Peyer's patch (tissue), 4 donors: ENCODE measurements around the gene NAV2. TPM values are rescaled to one million over a fixed set of nuclear protein-coding genes. Genes with fewer than 3 reads are reported as not detected.

ENCODE experiments used
- DNase-seq, 3 donors: peaks; one replicate each; pipeline ENCODE4 v3.0.0-alpha.2; 2017 to 2019
- H3K27ac ChIP-seq, 4 donors: fragments of 200-600 bp; sonication (generic); one replicate each; pipeline ENCODE4 v1.5.1; 2016 to 2019
- H3K27me3 ChIP-seq, 2 donors: fragments of 200-600 bp; sonication (generic); one replicate each; pipeline ENCODE4 v1.5.1; 2019
- H3K36me3 ChIP-seq, 3 donors: fragments of 200-600 bp; sonication (generic); one replicate each; pipeline ENCODE4 v1.5.1; 2016 to 2019
- H3K4me1 ChIP-seq, 4 donors: fragments of 200-600 bp; sonication (generic); one replicate each; pipeline ENCODE4 v1.5.1; 2016 to 2019
- H3K4me3 ChIP-seq, 4 donors: fragments of 200-600 bp; sonication (generic); 1 replicate in 3 of 4; 2 replicates in 1 of 4; pipeline ENCODE4 v1.5.1; 2016 to 2019; ENCODE audit warnings: mild to moderate bottlenecking in 1 of 4
- H3K9me3 ChIP-seq, 4 donors: fragments of 200-600 bp; sonication (generic); one replicate each; pipeline ENCODE4 v1.5.1; 2016 to 2019; ENCODE audit warnings: mild to moderate bottlenecking in 1 of 4
- POLR2A ChIP-seq, 2 donors: fragments of 450-650 bp; IDR thresholded peaks; one replicate each; pipeline ENCODE4 v1.5.1; 2017; ENCODE audit warnings: antibody characterized with exemption in 2 of 2, mild to moderate bottlenecking in 2 of 2, moderate library complexity in 2 of 2
- total RNA-seq, 4 donors: library from RNA; depleted of rRNA; stranded (reverse); fragments of >200 nt; gene quantifications; one replicate each; pipeline ENCODE4 v1.1.0, GENCODE V29; 2016
- TF ChIP-seq, protein P1 (sequence below), 6 experiments: fragments of 450-650 bp in 4 of 6; fragments of 200-600 bp in 2 of 6; sonication (generic) in 1 of 6; IDR thresholded peaks; one replicate each; pipeline ENCODE4 v1.5.1; 2017 to 2019; ENCODE audit warnings: antibody characterized with exemption in 6 of 6, mild to moderate bottlenecking in 3 of 6, moderate library complexity in 1 of 6

Gene NAV2
- total RNA-seq, 4 donors from 2014 or later: 6.0 to 48.7 (median 20.1) TPM

DNA sequence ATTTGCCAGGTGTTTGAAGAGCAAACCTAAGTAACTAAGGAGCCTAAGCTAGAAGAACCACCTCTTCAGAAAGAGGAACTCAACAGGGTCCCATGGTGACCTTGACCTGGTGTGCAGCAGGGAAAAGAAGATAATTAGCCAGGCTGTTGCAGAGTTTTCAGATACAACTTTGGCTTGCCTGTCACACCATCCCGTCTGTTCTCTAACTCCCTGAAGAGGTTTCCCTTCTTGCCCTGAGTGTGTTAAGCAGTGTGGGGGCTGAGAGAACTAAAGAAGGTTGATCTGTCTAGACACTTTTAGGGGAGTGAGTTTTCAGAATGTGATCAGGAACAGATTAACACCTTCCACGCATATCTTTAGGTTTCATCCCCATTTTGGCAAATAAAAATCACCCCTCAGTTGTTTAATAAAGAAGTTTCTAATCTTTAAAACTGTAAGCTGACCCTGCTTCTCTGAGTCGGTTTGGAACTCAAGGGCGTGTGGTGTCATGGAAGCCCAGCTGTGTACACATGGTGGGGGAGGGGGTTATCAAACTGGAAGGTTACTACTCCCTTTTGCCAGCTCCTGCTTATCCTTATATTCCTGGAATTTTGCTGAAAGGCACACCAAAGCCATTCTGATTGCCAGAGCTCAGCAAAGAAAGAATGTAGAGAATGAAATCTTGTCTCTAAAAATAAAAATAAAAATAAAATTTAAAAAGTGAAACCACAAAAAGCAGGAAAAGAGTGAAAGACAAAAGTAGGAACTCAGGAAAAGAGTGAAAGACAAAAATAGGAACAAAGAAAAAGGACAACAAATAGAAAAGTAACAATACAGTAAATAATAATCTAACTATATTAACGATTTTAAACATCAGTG, 377.4 kb downstream of the NAV2 start:
- DNase-seq: no peak
- TF ChIP-seq POLR2A (IDR thresholded peaks at IDR 0.05): no peak
- TF ChIP-seq, protein P1, sequence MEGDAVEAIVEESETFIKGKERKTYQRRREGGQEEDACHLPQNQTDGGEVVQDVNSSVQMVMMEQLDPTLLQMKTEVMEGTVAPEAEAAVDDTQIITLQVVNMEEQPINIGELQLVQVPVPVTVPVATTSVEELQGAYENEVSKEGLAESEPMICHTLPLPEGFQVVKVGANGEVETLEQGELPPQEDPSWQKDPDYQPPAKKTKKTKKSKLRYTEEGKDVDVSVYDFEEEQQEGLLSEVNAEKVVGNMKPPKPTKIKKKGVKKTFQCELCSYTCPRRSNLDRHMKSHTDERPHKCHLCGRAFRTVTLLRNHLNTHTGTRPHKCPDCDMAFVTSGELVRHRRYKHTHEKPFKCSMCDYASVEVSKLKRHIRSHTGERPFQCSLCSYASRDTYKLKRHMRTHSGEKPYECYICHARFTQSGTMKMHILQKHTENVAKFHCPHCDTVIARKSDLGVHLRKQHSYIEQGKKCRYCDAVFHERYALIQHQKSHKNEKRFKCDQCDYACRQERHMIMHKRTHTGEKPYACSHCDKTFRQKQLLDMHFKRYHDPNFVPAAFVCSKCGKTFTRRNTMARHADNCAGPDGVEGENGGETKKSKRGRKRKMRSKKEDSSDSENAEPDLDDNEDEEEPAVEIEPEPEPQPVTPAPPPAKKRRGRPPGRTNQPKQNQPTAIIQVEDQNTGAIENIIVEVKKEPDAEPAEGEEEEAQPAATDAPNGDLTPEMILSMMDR (IDR thresholded peaks at IDR 0.05): no peak
- no peak overlapping the region for H3K4me3 ChIP-seq

DNA sequence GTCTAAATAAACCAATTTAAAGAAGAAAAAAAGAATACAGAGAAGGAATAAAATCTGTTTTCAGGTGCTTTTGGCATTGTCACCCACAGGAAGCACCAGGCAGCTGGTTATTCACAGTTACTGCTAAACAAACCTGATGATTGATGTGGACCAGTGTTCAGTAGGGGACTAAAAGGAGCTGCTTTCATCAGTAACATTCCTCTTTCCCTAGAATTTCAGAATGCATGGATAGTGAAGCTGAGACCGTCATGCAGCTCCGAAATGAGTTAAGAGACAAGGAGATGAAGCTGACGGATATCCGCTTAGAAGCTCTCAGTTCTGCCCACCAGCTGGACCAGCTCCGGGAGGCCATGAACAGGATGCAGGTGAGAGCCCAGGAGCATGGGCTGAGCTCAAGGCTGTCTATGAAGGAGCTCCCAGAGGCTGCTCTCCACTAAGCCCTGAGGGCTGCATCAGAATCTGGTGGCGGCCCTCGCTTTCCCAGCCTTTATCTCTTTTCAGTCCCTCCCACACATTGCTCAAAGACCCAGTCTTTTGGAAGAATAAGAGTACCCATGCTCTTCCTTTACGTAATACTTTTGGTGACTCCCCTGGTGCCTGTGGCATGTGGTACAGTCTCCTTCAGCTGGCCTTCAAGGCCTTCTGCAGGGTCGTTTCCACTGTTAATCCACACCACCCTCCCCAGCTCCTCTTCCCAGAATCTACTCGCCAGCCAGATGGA, 378.2 kb downstream of the NAV2 start:
- Histone ChIP-seq H3K27ac (no peak overlapping the region), H3K36me3 (peaks cover 0 to 33% (median 0%) of the 10 kb centered on the region in 3 donors), H3K4me1 (no peaks in the 10 kb centered on the region), H3K9me3 (no peaks in the 10 kb centered on the region), H3K27me3 (no peaks in the 10 kb centered on the region), H3K4me3 (no peak overlapping the region)
- DNase-seq: no peak
- no peak for TF ChIP-seq POLR2A (IDR thresholded peaks at IDR 0.05)
- TF ChIP-seq, protein P1 (IDR thresholded peaks at IDR 0.05): no peak

More for the DNA sequence above, 377.4 kb downstream of the NAV2 start:
- H3K4me1 ChIP-seq: no peaks in the 10 kb centered on the region
- no peaks in the 10 kb centered on the region for H3K9me3 ChIP-seq
- H3K27ac ChIP-seq: no peak overlapping the region
- no peaks in the 10 kb centered on the region for H3K27me3 ChIP-seq
- peaks cover 0 to 33% (median 0%) of the 10 kb centered on the region in 3 donors for H3K36me3 ChIP-seq

DNA sequence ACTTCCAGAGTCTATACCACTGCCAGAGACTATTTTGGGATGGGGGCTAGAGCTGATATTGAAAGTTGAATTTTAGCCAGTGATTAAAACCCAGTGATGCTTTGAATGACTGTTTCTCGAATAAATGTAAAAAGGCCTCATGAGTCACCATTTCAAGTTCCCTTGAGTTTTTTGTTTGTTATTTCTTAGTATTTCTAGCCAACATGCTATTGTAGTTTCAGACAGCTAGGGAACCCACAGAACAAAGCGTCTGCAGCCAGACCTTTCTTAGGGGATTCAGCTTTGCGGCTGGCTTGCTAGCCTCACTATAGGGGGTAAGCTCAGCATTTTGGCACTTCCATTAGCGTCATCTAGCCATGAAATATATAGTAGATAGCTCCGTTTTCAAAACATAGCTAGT, 381.1 kb downstream of the NAV2 start:
- H3K27me3 ChIP-seq: no peaks in the 10 kb centered on the region
- H3K36me3 ChIP-seq: peaks cover 0 to 33% (median 0%) of the 10 kb centered on the region in 3 donors
- TF ChIP-seq POLR2A (IDR thresholded peaks at IDR 0.05): no peak
- TF ChIP-seq, protein P1 (IDR thresholded peaks at IDR 0.05): no peak
- H3K4me1 ChIP-seq: no peaks in the 10 kb centered on the region
- no peak overlapping the region for H3K27ac ChIP-seq
- no peak overlapping the region for H3K4me3 ChIP-seq
- H3K9me3 ChIP-seq: no peaks in the 10 kb centered on the region
- no peak for DNase-seq

DNA sequence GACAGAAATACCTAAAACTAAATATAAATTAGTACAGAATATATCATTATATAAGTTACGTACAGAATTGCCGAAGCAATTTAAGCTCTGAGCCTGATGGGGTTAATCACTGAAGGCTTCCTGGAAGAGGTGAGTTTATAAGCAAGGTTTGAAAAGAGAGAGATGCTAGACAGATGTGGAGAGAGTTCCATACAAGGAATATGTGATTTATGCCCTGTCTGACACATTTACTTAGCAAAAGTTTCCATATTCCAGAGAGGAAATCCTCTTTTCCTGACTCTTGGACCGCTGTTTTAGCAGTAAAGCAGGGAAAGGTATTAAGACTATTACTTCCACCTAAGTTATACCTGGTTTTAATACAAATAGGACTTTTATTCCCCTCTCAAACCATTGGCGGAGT, 382.6 kb downstream of the NAV2 start:
- TF ChIP-seq, protein P1 (IDR thresholded peaks at IDR 0.05): no peak
- TF ChIP-seq POLR2A (IDR thresholded peaks at IDR 0.05): no peak
- H3K36me3 ChIP-seq: peaks cover 0 to 39% (median 0%) of the 10 kb centered on the region in 3 donors

DNA sequence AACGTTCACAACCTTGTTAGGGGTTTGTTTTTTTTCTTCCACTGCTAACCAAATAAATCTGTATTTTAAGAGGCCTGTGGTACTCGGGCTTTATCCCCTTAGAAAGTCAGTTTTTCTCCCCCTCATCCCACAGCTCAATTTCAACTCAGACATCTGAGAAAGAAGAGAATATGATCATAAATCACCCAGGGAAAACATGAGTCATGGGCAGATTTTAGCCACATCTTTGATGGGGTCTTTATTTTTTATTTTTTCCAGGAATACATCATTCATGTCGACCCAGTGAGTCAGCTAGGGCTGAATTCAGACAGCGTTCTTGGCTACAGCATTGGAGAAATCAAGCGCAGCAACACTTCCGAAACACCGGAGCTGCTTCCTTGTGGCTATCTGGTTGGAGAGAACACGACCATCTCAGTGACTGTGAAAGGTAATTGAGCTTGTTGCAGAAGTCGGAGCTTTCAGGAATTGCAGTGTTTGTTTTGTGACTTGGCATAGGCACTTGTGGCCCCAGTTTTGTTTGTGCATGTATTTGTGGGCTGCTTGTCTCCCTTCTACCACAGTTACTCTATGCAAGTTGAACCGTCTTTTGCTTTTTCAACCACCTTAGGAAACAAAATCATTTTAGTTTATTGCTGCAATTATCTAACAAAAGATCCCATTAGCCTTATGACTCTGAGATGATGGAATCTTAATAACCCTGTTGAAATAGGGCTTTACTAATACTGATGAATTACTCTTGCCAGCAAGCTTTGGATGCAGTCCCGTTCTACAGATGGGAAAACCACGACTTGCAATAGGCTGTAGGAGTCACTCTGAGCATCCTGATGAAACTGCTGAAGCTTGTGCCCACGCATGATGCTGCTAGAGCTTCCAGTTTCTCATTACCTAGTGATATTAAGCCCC, 384.9 kb downstream of the NAV2 start:
- Histone ChIP-seq H3K4me1 (no peaks in the 10 kb centered on the region), H3K36me3 (peaks cover 0 to 23% (median 0%) of the 10 kb centered on the region in 3 donors), H3K27me3 (no peaks in the 10 kb centered on the region), H3K27ac (peak overlapping the region in 1 of 4 donors; percentile 18), H3K4me3 (no peak overlapping the region), H3K9me3 (no peaks in the 10 kb centered on the region)
- no peak for TF ChIP-seq POLR2A (IDR thresholded peaks at IDR 0.05)
- TF ChIP-seq, protein P1 (IDR thresholded peaks at IDR 0.05): no peak
- no peak for DNase-seq

More for the DNA sequence above, 382.6 kb downstream of the NAV2 start:
- no peak for DNase-seq
- Histone ChIP-seq H3K4me1 (no peaks in the 10 kb centered on the region), H3K27ac (no peak overlapping the region), H3K9me3 (no peaks in the 10 kb centered on the region), H3K4me3 (no peak overlapping the region), H3K27me3 (no peaks in the 10 kb centered on the region)
